Cardiac muscle cell (in vitro differentiated cells and primary cell): Measurements from ENCODE around the gene NEO1. TPM values are rescaled to one million over a fixed set of nuclear protein-coding genes. Genes with fewer than 3 reads are reported as not detected.
A peak's percentile ranks its signal among the peaks of the same experiment; 100 is the strongest.

ENCODE experiments used
- DNase-seq, 2 donors: peaks; one replicate each; pipeline versions ENCODE4 v3.0.0 to v3.0.0-alpha.2; 2010 to 2017; ENCODE audit warnings: low read depth in 1 of 2, low spot score in 1 of 2
- H3K27ac ChIP-seq: fragments of 200-600 bp; sonication (generic); 2 replicates; pipeline ENCODE4 v1.5.1; 2016
- H3K27me3 ChIP-seq: fragments of 200-600 bp; sonication (generic); 2 replicates; pipeline ENCODE4 v1.6.0; 2016; ENCODE audit warnings: control low read depth
- H3K36me3 ChIP-seq: fragments of 200-600 bp; sonication (generic); 2 replicates; pipeline ENCODE4 v1.5.1; 2016; ENCODE audit warnings: control low read depth
- H3K4me1 ChIP-seq: fragments of 200-600 bp; sonication (generic); 2 replicates; pipeline ENCODE4 v1.8.1; 2017; ENCODE audit warnings: low read depth, mild to moderate bottlenecking, mixed run types
- H3K4me3 ChIP-seq: fragments of 200-600 bp; sonication (generic); 2 replicates; pipeline ENCODE4 v1.5.1; 2016; ENCODE audit warnings: mild to moderate bottlenecking
- H3K9me3 ChIP-seq: fragments of 200-600 bp; sonication (generic); 2 replicates; pipeline ENCODE4 v1.5.1; 2017; ENCODE audit warnings: low read depth, mild to moderate bottlenecking, control low read depth
- CTCF ChIP-seq: IDR thresholded peaks from 2 replicates; pipeline ENCODE4 v1.5.1; 2012; ENCODE audit warnings: low read depth, mild to moderate bottlenecking, low read length
- polyA plus RNA-seq: library from polyadenylated mRNA; unstranded; fragments of >200 nt; fragmentation: Nextera tagmentation; extraction: Ambion mirVana; gene quantifications from 2 replicates; pipeline ENCODE4 v1.2.1, GENCODE V29; 2016
- total RNA-seq: library from RNA; depleted of rRNA; stranded (reverse); fragments of >200 nt; gene quantifications from 2 replicates; pipeline ENCODE4 v1.2.3, GENCODE V29; 2016

The NEO1 gene
- total and polyA plus RNA-seq, 2 experiments from 2014 or later: 12.9 to 37.4 TPM

- peak in 1 of 2 donors; percentile 5 for DNase-seq
- H3K9me3 ChIP-seq: no peaks in the 10 kb centered on the region
- peak overlapping the region; percentile 62 for H3K27ac ChIP-seq
- no peaks in the 10 kb centered on the region for H3K27me3 ChIP-seq
- peaks cover 73% of the 10 kb centered on the region for H3K36me3 ChIP-seq
- peak; percentile 22 for TF ChIP-seq CTCF
- no peak overlapping the region for H3K4me3 ChIP-seq
- peaks cover 5% of the 10 kb centered on the region for H3K4me1 ChIP-seq
These were observed 273.1 kb downstream of the NEO1 start for GRCh38 chr15:73325191-73325861.

- no peak for TF ChIP-seq CTCF
- Histone ChIP-seq H3K36me3 (peaks cover 76% of the 10 kb centered on the region), H3K4me3 (no peak overlapping the region), H3K27ac (no peak overlapping the region), H3K9me3 (no peaks in the 10 kb centered on the region), H3K27me3 (no peaks in the 10 kb centered on the region), H3K4me1 (peaks cover 13% of the 10 kb centered on the region)
- DNase-seq: no peak
These were observed 273.9 kb downstream of the NEO1 start for GRCh38 chr15:73326157-73326556.

GRCh38 chr15:73328149-73328820 lies 276.0 kb downstream of the NEO1 start:
- Histone ChIP-seq H3K4me3 (no peak overlapping the region), H3K36me3 (peaks cover 77% of the 10 kb centered on the region), H3K27me3 (no peaks in the 10 kb centered on the region), H3K9me3 (no peaks in the 10 kb centered on the region), H3K27ac (peak overlapping the region; percentile 43), H3K4me1 (peaks cover 23% of the 10 kb centered on the region)
- TF ChIP-seq CTCF: no peak
- no peak for DNase-seq

GRCh38 chr15:73328981-73329380 lies 276.7 kb downstream of the NEO1 start:
- H3K36me3 ChIP-seq: peaks cover 77% of the 10 kb centered on the region
- H3K4me3 ChIP-seq: no peak overlapping the region
- TF ChIP-seq CTCF: no peak
- no peak for DNase-seq
- H3K27ac ChIP-seq: no peak overlapping the region
- H3K9me3 ChIP-seq: no peaks in the 10 kb centered on the region
- peaks cover 27% of the 10 kb centered on the region for H3K4me1 ChIP-seq
- no peaks in the 10 kb centered on the region for H3K27me3 ChIP-seq

- no peak for DNase-seq
- Histone ChIP-seq H3K27me3 (no peaks in the 10 kb centered on the region), H3K4me3 (no peak overlapping the region), H3K27ac (peak overlapping the region; percentile 69), H3K36me3 (peaks cover 77% of the 10 kb centered on the region), H3K4me1 (peaks cover 28% of the 10 kb centered on the region), H3K9me3 (no peaks in the 10 kb centered on the region)
- TF ChIP-seq CTCF: no peak
These were observed 277.4 kb downstream of the NEO1 start for GRCh38 chr15:73329501-73330200.
